Osteoblast (primary cell): ENCODE measurements around the gene SLC43A3. TPM values are rescaled to one million over a fixed set of nuclear protein-coding genes. Genes with fewer than 3 reads are reported as not detected.

ENCODE experiments used
- DNase-seq: peaks from one replicate; pipeline ENCODE4 v3.0.0; 2011; ENCODE audit warnings: low spot score, mixed read lengths; ENCODE audit not compliant: insufficient read length; ENCODE audit errors: missing footprints
- H2AFZ ChIP-seq: 2 replicates; pipeline ENCODE4 v1.6.0; 2011; ENCODE audit warnings: mild to moderate bottlenecking, low read length
- H3K27ac ChIP-seq: 2 replicates; pipeline ENCODE4 v1.5.1; 2011; ENCODE audit warnings: mild to moderate bottlenecking, low read depth, low read length, moderate library complexity
- H3K27me3 ChIP-seq: 2 replicates; pipeline ENCODE4 v1.6.0; 2012; ENCODE audit warnings: mild to moderate bottlenecking, control low read depth, inconsistent platforms, low read length, moderate library complexity; ENCODE audit not compliant: insufficient read depth
- H3K36me3 ChIP-seq: 2 replicates; pipeline ENCODE4 v1.5.1; 2011; ENCODE audit warnings: mild to moderate bottlenecking, low read length, control low read depth, moderate library complexity; ENCODE audit not compliant: insufficient read depth
- H3K4me1 ChIP-seq: 2 replicates; pipeline ENCODE4 v1.5.1; 2011; ENCODE audit warnings: mild to moderate bottlenecking, low read length, control low read depth, moderate library complexity; ENCODE audit not compliant: insufficient read depth
- H3K4me2 ChIP-seq: 2 replicates; pipeline ENCODE4 v1.6.0; 2011; ENCODE audit warnings: mild to moderate bottlenecking, low read length; ENCODE audit not compliant: insufficient read depth
- H3K4me3 ChIP-seq: fragments of 200-600 bp; sonication (generic); 3 replicates; pipeline ENCODE4 v1.5.1; 2012; ENCODE audit warnings: mild to moderate bottlenecking, low read length, inconsistent platforms; ENCODE audit not compliant: insufficient read depth
- H3K79me2 ChIP-seq: 2 replicates; pipeline ENCODE4 v1.6.0; 2012; ENCODE audit warnings: mild to moderate bottlenecking, low read length, control low read depth, inconsistent platforms; ENCODE audit not compliant: insufficient read depth
- H3K9me3 ChIP-seq: 2 replicates; pipeline ENCODE4 v1.5.1; 2011; ENCODE audit warnings: low read depth, low read length, control low read depth
- H4K20me1 ChIP-seq: 2 replicates; pipeline ENCODE4 v1.6.0; 2012; ENCODE audit warnings: mild to moderate bottlenecking, low read length, control low read depth; ENCODE audit not compliant: insufficient read depth
- total RNA-seq: library from RNA; depleted of rRNA; stranded (reverse); fragments of >200 nt; gene quantifications from 2 replicates; pipeline ENCODE4 v1.2.3, GENCODE V29; 2012
- TF ChIP-seq, protein P1 (sequence below): IDR thresholded peaks from 2 replicates; pipeline ENCODE4 v1.5.1; 2011; ENCODE audit warnings: mild to moderate bottlenecking, low read depth, low read length, moderate library complexity; ENCODE audit errors: extremely low read depth

The SLC43A3 gene
- total RNA-seq, 1 donor, result 51.4 TPM

DNA sequence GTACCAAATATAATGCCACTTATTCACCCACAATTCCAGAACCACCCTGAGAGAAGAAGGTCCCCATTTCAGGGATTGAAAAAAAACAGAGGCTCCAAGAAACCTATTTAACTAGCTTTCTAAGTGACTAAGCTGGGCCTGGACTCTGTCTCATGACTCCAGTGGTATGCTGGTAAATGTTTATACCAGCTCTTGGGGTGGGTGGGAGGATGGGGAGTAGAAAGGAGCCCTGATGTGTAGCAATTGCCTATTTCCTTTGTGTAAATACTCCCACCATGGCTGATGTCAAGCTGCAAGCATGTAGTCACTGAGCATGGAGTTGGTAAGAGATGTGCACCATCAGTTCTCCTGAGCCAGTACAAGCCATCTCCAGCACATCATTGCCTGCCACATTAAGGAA is 48.7 kb downstream of the SLC43A3 start:
- no peak overlapping the region for H3K4me3 ChIP-seq
- H4K20me1 ChIP-seq, result no peaks in the 10 kb centered on the region
- H3K9me3 ChIP-seq, result no peaks in the 10 kb centered on the region
- H3K4me1 ChIP-seq, result no peaks in the 10 kb centered on the region
- H3K27ac ChIP-seq, result no peak overlapping the region
- no peak overlapping the region for H2AFZ ChIP-seq
- no peaks in the 10 kb centered on the region for H3K36me3 ChIP-seq
- TF ChIP-seq, protein P1, sequence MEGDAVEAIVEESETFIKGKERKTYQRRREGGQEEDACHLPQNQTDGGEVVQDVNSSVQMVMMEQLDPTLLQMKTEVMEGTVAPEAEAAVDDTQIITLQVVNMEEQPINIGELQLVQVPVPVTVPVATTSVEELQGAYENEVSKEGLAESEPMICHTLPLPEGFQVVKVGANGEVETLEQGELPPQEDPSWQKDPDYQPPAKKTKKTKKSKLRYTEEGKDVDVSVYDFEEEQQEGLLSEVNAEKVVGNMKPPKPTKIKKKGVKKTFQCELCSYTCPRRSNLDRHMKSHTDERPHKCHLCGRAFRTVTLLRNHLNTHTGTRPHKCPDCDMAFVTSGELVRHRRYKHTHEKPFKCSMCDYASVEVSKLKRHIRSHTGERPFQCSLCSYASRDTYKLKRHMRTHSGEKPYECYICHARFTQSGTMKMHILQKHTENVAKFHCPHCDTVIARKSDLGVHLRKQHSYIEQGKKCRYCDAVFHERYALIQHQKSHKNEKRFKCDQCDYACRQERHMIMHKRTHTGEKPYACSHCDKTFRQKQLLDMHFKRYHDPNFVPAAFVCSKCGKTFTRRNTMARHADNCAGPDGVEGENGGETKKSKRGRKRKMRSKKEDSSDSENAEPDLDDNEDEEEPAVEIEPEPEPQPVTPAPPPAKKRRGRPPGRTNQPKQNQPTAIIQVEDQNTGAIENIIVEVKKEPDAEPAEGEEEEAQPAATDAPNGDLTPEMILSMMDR, result no peak
- H3K27me3 ChIP-seq, result no peaks in the 10 kb centered on the region
- DNase-seq, result no peak
- no peak overlapping the region for H3K4me2 ChIP-seq
- H3K79me2 ChIP-seq, result no peaks in the 10 kb centered on the region

GRCh38 chr11:57377107-57377506 is 49.8 kb downstream of the SLC43A3 start:
- no peak for DNase-seq
- TF ChIP-seq, protein P1, result no peak

DNA sequence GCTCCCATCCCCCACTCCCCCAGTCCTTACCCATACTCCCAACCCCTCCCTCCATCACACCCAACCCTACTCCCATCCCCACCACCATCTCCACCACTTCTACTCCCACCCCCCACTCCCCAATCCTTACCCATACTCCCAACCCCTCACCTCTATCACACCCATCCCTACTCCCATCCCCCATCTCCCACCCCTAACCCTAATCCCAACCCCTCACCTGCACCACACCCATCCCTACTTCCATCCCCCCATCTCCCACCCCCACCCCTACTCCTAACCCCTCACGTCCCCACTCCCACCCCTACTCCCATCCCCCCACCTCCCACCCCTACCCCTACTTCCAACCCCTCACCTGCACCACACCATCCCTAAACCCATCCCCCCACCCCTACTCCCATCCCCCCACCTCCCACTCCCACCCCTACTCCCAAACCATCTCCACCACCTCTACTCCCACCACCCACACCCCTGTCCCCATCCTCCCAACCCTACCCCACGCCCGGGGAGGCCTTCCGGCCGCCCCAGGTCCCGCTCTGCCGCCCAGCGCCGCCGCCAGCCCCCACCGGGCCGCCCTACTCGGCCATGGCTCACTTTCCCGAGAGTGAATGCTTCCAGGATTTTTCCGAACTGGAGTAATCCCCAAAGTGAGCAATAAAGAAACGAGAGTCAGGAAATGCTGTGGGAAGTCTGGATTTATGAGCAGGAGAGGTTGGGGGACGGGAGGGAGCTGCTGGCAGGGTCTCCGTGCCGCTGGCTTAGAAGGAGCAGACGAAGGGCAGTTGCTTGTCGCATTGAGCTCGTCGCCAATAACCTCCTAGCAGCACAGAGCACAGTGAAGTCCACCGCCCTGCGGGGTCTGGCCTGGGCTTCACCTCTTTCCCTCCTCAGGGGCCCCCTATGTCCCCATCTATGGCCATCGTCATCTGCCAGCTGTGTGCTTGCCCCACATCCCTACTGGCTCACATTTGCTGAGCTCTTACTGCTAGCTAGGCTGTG is 50.5 kb downstream of the SLC43A3 start:
- no peaks in the 10 kb centered on the region for H4K20me1 ChIP-seq
- H3K27ac ChIP-seq, result no peak overlapping the region
- no peaks in the 10 kb centered on the region for H3K36me3 ChIP-seq
- H3K4me2 ChIP-seq, result no peak overlapping the region
- H2AFZ ChIP-seq, result no peak overlapping the region
- no peaks in the 10 kb centered on the region for H3K27me3 ChIP-seq
- no peaks in the 10 kb centered on the region for H3K4me1 ChIP-seq
- no peak overlapping the region for H3K4me3 ChIP-seq
- no peaks in the 10 kb centered on the region for H3K9me3 ChIP-seq
- no peak for DNase-seq
- TF ChIP-seq, protein P1, result no peak
- no peaks in the 10 kb centered on the region for H3K79me2 ChIP-seq

More at GRCh38 chr11:57377107-57377506, 49.8 kb downstream of the SLC43A3 start:
- H3K4me3 ChIP-seq, result no peak overlapping the region
- no peak overlapping the region for H3K27ac ChIP-seq
- no peak overlapping the region for H3K4me2 ChIP-seq
- no peaks in the 10 kb centered on the region for H3K36me3 ChIP-seq
- H3K27me3 ChIP-seq, result no peaks in the 10 kb centered on the region
- H3K79me2 ChIP-seq, result no peaks in the 10 kb centered on the region
- H2AFZ ChIP-seq, result no peak overlapping the region
- no peaks in the 10 kb centered on the region for H3K4me1 ChIP-seq
- no peaks in the 10 kb centered on the region for H3K9me3 ChIP-seq
- H4K20me1 ChIP-seq, result no peaks in the 10 kb centered on the region

- no peak overlapping the region for H3K27ac ChIP-seq
- no peaks in the 10 kb centered on the region for H3K27me3 ChIP-seq
- peaks cover under 1% of the 10 kb centered on the region for H3K4me1 ChIP-seq
- no peak overlapping the region for H3K4me2 ChIP-seq
- no peaks in the 10 kb centered on the region for H4K20me1 ChIP-seq
- no peaks in the 10 kb centered on the region for H3K36me3 ChIP-seq
- TF ChIP-seq, protein P1, result no peak
- no peak overlapping the region for H3K4me3 ChIP-seq
- no peaks in the 10 kb centered on the region for H3K79me2 ChIP-seq
- no peaks in the 10 kb centered on the region for H3K9me3 ChIP-seq
- DNase-seq, result no peak
- no peak overlapping the region for H2AFZ ChIP-seq
Observed at GRCh38 chr11:57375490-57375889, 51.4 kb downstream of the SLC43A3 start.
